K562 (cell line): Measurements from ENCODE around the gene CCDC15. TPM values are rescaled to one million over a fixed set of nuclear protein-coding genes. Genes with fewer than 3 reads are reported as not detected.
A peak's percentile ranks its signal among the peaks of the same experiment; 100 is the strongest.

Experiments used
- ATAC-seq: fragments of 200-7000 bp; cut with Tn5 transposase; 3 replicates; pipeline ENCODE4 v1.9.1; 2020; ENCODE audit warnings: moderate library complexity
- BruUV-seq: library from RNA; stranded (reverse); fragments of 400-500 nt; replicated peaks from 2 replicates; lab custom pipeline; 2021; lab: Mats Ljungman, UMichigan
- CTCF ChIA-PET: fragments of 300-600 bp; formaldehyde crosslinking; extraction: SDS; loops from one replicate; lab custom pipeline; 2021; ENCODE audit warnings: low intra/inter-chr PET ratio; lab: Yijun Ruan, JAX
- POLR2A ChIA-PET: fragments of 300-600, 350-650 bp; sonication (Branson Sonifier 250); formaldehyde crosslinking; extraction: SDS; loops from one replicate; lab custom pipeline; 2021; ENCODE audit warnings: antibody characterized with exemption, inconsistent platforms; lab: Yijun Ruan, JAX
- DNase-seq, 4 experiments: peaks; one replicate each; pipeline versions ENCODE4 v3.0.0 to v3.0.0-alpha.2; 2011 to 2018; ENCODE audit warnings: low spot score in 3 of 4, mixed read lengths in 3 of 4; ENCODE audit errors: extremely low read depth in 1 of 4
- FAIRE-seq: peaks from 2 replicates; lab custom pipeline; 2011; peaks lifted over from hg19 to GRCh38; lab: Jason Lieb, UNC
- H2AFZ ChIP-seq: 2 replicates; pipeline ENCODE4 v1.6.0; 2011; ENCODE audit warnings: low read depth, low read length, control low read depth, inconsistent platforms
- H3K27ac ChIP-seq: fragments of 200-600 bp; 3 replicates; pipeline ENCODE4 v1.8.0; 2011; ENCODE audit warnings: low read depth, mild to moderate bottlenecking, control low read depth, inconsistent platforms, low read length, moderate library complexity, mixed read lengths; ENCODE audit errors: extremely low read depth
- H3K27me3 ChIP-seq, 2 experiments: fragments of 300-600 bp in 1 of 2; 2 replicates in 1 of 2; 3 replicates in 1 of 2; pipeline versions ENCODE4 v1.6.0 to v1.8.0; 2011; ENCODE audit warnings: inconsistent platforms in 2 of 2, low read length in 2 of 2, mild to moderate bottlenecking in 1 of 2, mixed read lengths in 1 of 2, moderate library complexity in 1 of 2; ENCODE audit not compliant: control insufficient read depth in 2 of 2, insufficient read depth in 2 of 2
- H3K36me3 ChIP-seq: fragments of 300-600 bp; 3 replicates; pipeline ENCODE4 v1.8.0; 2011; ENCODE audit warnings: mild to moderate bottlenecking, low read length, inconsistent platforms; ENCODE audit not compliant: control insufficient read depth, insufficient read depth
- H3K4me1 ChIP-seq, 2 experiments: fragments of 200-600 bp in 1 of 2; replicated peaks in 1 of 2; 2 replicates in 1 of 2; 3 replicates in 1 of 2; pipeline versions ENCODE4 v1.5.1 to v1.8.0; 2011; ENCODE audit warnings: inconsistent platforms in 2 of 2, low read length in 2 of 2, mild to moderate bottlenecking in 1 of 2, mixed read lengths in 1 of 2, moderate library complexity in 1 of 2; ENCODE audit not compliant: control insufficient read depth in 2 of 2, insufficient read depth in 2 of 2
- H3K4me2 ChIP-seq: 2 replicates; pipeline ENCODE4 v1.6.1; 2011; ENCODE audit warnings: low read length, control low read depth, inconsistent platforms, mixed read lengths; ENCODE audit not compliant: insufficient read depth
- H3K4me3 ChIP-seq: fragments of 200-600 bp; sonication (generic), shearing (Covaris generic); 2 replicates; pipeline ENCODE4 v1.5.1; 2016; ENCODE audit warnings: control low read depth, inconsistent platforms
- H3K79me2 ChIP-seq: fragments of 200-600 bp; 3 replicates; pipeline ENCODE4 v1.8.0; 2011; ENCODE audit warnings: low read length, inconsistent platforms; ENCODE audit not compliant: control insufficient read depth, insufficient read depth
- H3K9ac ChIP-seq, 2 experiments: 2 replicates each; pipeline versions ENCODE4 v1.6.0 to v1.6.1; 2011; ENCODE audit warnings: low read depth in 2 of 2, low read length in 2 of 2, control low read depth in 1 of 2, inconsistent platforms in 1 of 2, mild to moderate bottlenecking in 1 of 2, mixed read lengths in 1 of 2; ENCODE audit not compliant: insufficient read depth in 1 of 2
- H3K9me1 ChIP-seq: one replicate; pipeline ENCODE4 v1.6.0; 2011; ENCODE audit warnings: inconsistent platforms, mild to moderate bottlenecking, low read length, moderate library complexity; ENCODE audit not compliant: control insufficient read depth, insufficient read depth
- H3K9me3 ChIP-seq: replicated peaks from 2 replicates; pipeline ENCODE4 v1.5.1; 2011; ENCODE audit warnings: low read depth, low read length, inconsistent platforms; ENCODE audit not compliant: control insufficient read depth, insufficient read depth
- H4K20me1 ChIP-seq: replicated peaks from 2 replicates; pipeline ENCODE4 v1.6.1; 2011; ENCODE audit warnings: low read length, inconsistent platforms, mixed read lengths; ENCODE audit not compliant: control insufficient read depth, insufficient read depth
- EP400 ChIP-seq: fragments of 450-650 bp; IDR thresholded peaks from 2 replicates; pipeline ENCODE4 v1.6.1; 2017; ENCODE audit warnings: antibody characterized with exemption, mild to moderate bottlenecking, moderate library complexity
- HMG20B ChIP-seq: fragments of 250-450 bp; sonication (Bioruptor Pico); IDR thresholded peaks from 2 replicates; pipeline ENCODE4 v1.5.0; 2021; ENCODE audit warnings: mild to moderate bottlenecking
- NFRKB ChIP-seq: fragments of 450-650 bp; IDR thresholded peaks from 2 replicates; pipeline ENCODE4 v1.6.1; 2016; ENCODE audit warnings: low read depth
- POLR2A ChIP-seq: fragments of 450-650 bp; conservative IDR thresholded peaks from 2 replicates; pipeline ENCODE4 v1.6.1; 2016
- PRDM10 ChIP-seq: fragments of 450-650 bp; IDR thresholded peaks from 2 replicates; pipeline ENCODE4 v1.6.1; 2018; ENCODE audit not compliant: partially characterized antibody
- VEZF1 ChIP-seq: fragments of 200-800 bp; sonication (Bioruptor generic); IDR thresholded peaks from 2 replicates; pipeline ENCODE4 v1.6.1; 2017; ENCODE audit warnings: missing genetic modification characterization, missing compliant biosample characterization
- ZNF41 ChIP-seq: fragments of 250-450 bp; sonication (Bioruptor Pico); conservative IDR thresholded peaks from 2 replicates; pipeline ENCODE4 v1.4.0; 2020; ENCODE audit warnings: mild to moderate bottlenecking
- ZNF592 ChIP-seq: fragments of 450-650 bp; IDR thresholded peaks from 2 replicates; pipeline ENCODE4 v1.6.1; 2017; ENCODE audit warnings: antibody characterized with exemption, mild to moderate bottlenecking
- ZNF79 ChIP-seq: fragments of 250-450 bp; sonication (Bioruptor Pico); IDR thresholded peaks from 2 replicates; pipeline ENCODE4 v1.4.0; 2020; ENCODE audit warnings: low read depth, mild to moderate bottlenecking, moderate library complexity
- WGBS: fragments of 100-300 bp; shearing (Covaris generic); methylation state at CpG from one replicate; pipeline ENCODE4 v1.1.6; 2016; ENCODE audit warnings: low coverage, mixed read lengths; ENCODE audit not compliant: insufficient coverage; ENCODE audit errors: missing lambda C conversion rate; 5-methylcytosine and 5-hydroxymethylcytosine counted together
- in situ Hi-C: fragments of 300-500 bp; cut with MboI; formaldehyde crosslinking; loops from 4 replicates; pipeline ENCODE4 v1.15.0; 2018; ENCODE audit warnings: inconsistent platforms, mixed read lengths
- intact Hi-C: fragments of 100-400 bp; cut with micrococcal nuclease; formaldehyde crosslinking; loops from 2 replicates; pipeline ENCODE4 v1.14.2; 2022
- polyA plus RNA-seq, 8 experiments: library from polyadenylated mRNA; depleted of rRNA in 4 of 8; stranded (reverse) in 5 of 8; unstranded in 3 of 8; fragments of >200 nt; fragmentation: Nextera tagmentation in 2 of 8; fragmentation: Illumina TruSeq in 1 of 8; extraction: Ambion mirVana in 2 of 8; extraction: Trizol in 1 of 8; gene quantifications; 2 replicates each; pipeline versions ENCODE4 v1.2.1 to v1.2.3, GENCODE V29; 2011 to 2014; ENCODE audit warnings: inconsistent platforms in 1 of 8, missing spikeins in 1 of 8
- total RNA-seq, 7 experiments: library from RNA; depleted of rRNA in 6 of 7; stranded (reverse); fragments of >200 nt in 6 of 7; fragmentation: Illumina TruSeq in 2 of 7; extraction: Trizol in 2 of 7; gene quantifications; 2 replicates each; pipeline versions ENCODE4 v1.2.1 to v1.2.3, GENCODE V29; 2011 to 2021; ENCODE audit warnings: low replicate concordance in 1 of 7

CCDC15 gene
- total and polyA plus RNA-seq, 9 of the 15 experiments (the other 6 are each of a cell fraction or from before 2014, with no cell fraction given) = 1.9 to 9.2 (median 3.9) TPM

- peak; percentile 29; the same call in 1 of the 2 replicates for TF ChIP-seq VEZF1 (CRISPR knock-in tag)
- no peak for TF ChIP-seq ZNF592
Measured at GRCh38 chr11:125057693-125058016, 103.7 kb downstream of the CCDC15 start (continued).

GRCh38 chr11:125061281-125061680, 107.3 kb downstream of the CCDC15 start:
- TF ChIP-seq ZNF79 (CRISPR knock-in tag) (no peak), ZNF41 (CRISPR knock-in tag) (no peak), EP400 (no peak), POLR2A (no peak), PRDM10 (peak; percentile 32), HMG20B (CRISPR knock-in tag) (no peak), NFRKB (no peak)
- no peaks in the 10 kb centered on the region for H3K36me3 ChIP-seq
- H3K27me3 ChIP-seq = no peaks in the 10 kb centered on the region
- no peak for DNase-seq
- H3K4me1 ChIP-seq = peaks cover 11 to 14% of the 10 kb centered on the region in 2 experiments; a peak in 4 of 5 replicates
- no peak for FAIRE-seq
- no peaks in the 10 kb centered on the region for H3K9me1 ChIP-seq
- POLR2A ChIA-PET = interaction anchor here (0.9 kb wide), 1 partner anchor 9 kb away, joined by 4 read pairs; no protein-coding TSS in a partner anchor
- H3K79me2 ChIP-seq = no peaks in the 10 kb centered on the region
- in situ Hi-C loops = no loop called here
- H3K4me3 ChIP-seq = no peak overlapping the region
- no peak overlapping the region for H3K4me2 ChIP-seq
- no TSS peak for BruUV-seq
- CTCF ChIA-PET = no interaction called here
- no peak overlapping the region for H2AFZ ChIP-seq
- H3K9ac ChIP-seq = no peak overlapping the region
- intact Hi-C loops = no loop called here
- ATAC-seq = no peak
- WGBS = 29% methylated on average over 4 of the region's 4 CpGs
- no peaks in the 10 kb centered on the region for H4K20me1 ChIP-seq
- H3K9me3 ChIP-seq = no peaks in the 10 kb centered on the region
- H3K27ac ChIP-seq = no peak overlapping the region
